MCF 10A (cell line): ENCODE data around the gene ING5. TPM values are rescaled to one million over a fixed set of nuclear protein-coding genes. Genes with fewer than 3 reads are reported as not detected.
"Not testable (repeated sequence)": the region's sequence is repeated elsewhere in the genome, so short reads cannot be mapped to it uniquely, and the experiment has no call there.

Experiments
- BruUV-seq: library from RNA; stranded (reverse); fragments of 400-500 nt; replicated peaks from 2 replicates; lab custom pipeline; 2021; lab: Mats Ljungman, UMichigan
- CTCF ChIA-PET: fragments of 300-600 bp; sonication (Branson Sonifier 250); formaldehyde crosslinking; extraction: SDS; loops from one replicate; lab custom pipeline; 2021; ENCODE audit warnings: antibody characterized with exemption, inconsistent platforms; lab: Yijun Ruan, JAX
- POLR2A ChIA-PET: fragments of 300-600, 350-650 bp; sonication (Branson Sonifier 250); formaldehyde crosslinking; extraction: SDS; loops from one replicate; lab custom pipeline; 2020; ENCODE audit warnings: antibody characterized with exemption, inconsistent platforms; lab: Yijun Ruan, JAX
- DNase-seq: peaks from one replicate; pipeline ENCODE4 v3.0.0-alpha.2; 2018; ENCODE audit not compliant: unreplicated experiment
- H3K27ac Mint-ChIP-seq: one replicate; pipeline ENCODE4 v1.8.0; 2022; ENCODE audit warnings: mild to moderate bottlenecking, low read depth, mixed read lengths; ENCODE audit not compliant: unreplicated experiment
- H3K27me3 Mint-ChIP-seq: one replicate; pipeline ENCODE4 v1.8.0; 2022; ENCODE audit warnings: mixed read lengths; ENCODE audit not compliant: insufficient read depth, unreplicated experiment
- H3K36me3 Mint-ChIP-seq: one replicate; pipeline ENCODE4 v1.8.0; 2022; ENCODE audit warnings: mild to moderate bottlenecking, moderate library complexity, mixed read lengths; ENCODE audit not compliant: insufficient read depth, unreplicated experiment
- H3K4me1 Mint-ChIP-seq: one replicate; pipeline ENCODE4 v1.8.0; 2022; ENCODE audit warnings: mixed read lengths; ENCODE audit not compliant: insufficient read depth, unreplicated experiment
- H3K4me3 Mint-ChIP-seq: one replicate; pipeline ENCODE4 v1.8.0; 2022; ENCODE audit warnings: mild to moderate bottlenecking, moderate library complexity, mixed read lengths; ENCODE audit not compliant: unreplicated experiment
- H3K9me3 Mint-ChIP-seq: one replicate; pipeline ENCODE4 v1.8.0; 2022; ENCODE audit warnings: mixed read lengths; ENCODE audit not compliant: unreplicated experiment
- intact Hi-C: fragments of 100-400 bp; cut with micrococcal nuclease; formaldehyde crosslinking; loops from 2 replicates; pipeline ENCODE4 v1.14.1; 2022
- total RNA-seq: library from RNA; stranded (reverse); gene quantifications from 2 replicates; pipeline ENCODE4 v1.2.3, GENCODE V29; 2022
- TF ChIP-seq, protein P1 (sequence below): fragments of 200-600 bp; IDR thresholded peaks from one replicate; pipeline ENCODE4 v1.8.0; 2022; ENCODE audit warnings: antibody characterized with exemption, mild to moderate bottlenecking; ENCODE audit not compliant: unreplicated experiment

Gene ING5
- total RNA-seq, 1 experiment from 2014 or later = 35.5 TPM

DNA sequence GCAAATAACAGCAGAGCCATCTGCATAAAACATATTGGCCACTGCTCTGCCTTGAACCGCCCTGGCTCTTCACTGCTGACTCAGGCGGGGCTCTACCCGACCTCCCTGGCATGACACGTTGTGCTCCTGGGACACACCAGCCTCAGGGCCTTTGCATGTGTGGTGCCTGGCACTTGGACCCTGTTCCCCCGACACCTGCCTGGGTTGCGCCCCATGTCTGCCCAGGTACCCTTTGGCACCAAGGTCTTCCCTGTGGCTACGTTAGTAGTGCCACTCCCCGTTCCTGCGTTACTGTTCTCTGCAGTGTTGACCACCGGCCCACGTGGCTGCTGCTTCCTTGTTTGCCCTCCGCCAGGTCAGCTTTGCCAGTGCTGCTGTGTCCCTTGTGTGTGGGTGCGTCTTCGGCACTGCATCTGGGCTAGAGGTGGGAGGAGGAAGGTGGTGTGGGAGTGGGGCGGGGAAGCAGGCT is 44.0 kb upstream of the ING5 start:
- no peak overlapping the region for H3K27ac Mint-ChIP-seq
- peaks cover 71% of the 10 kb centered on the region for H3K36me3 Mint-ChIP-seq
- no TSS peak for BruUV-seq

DNA sequence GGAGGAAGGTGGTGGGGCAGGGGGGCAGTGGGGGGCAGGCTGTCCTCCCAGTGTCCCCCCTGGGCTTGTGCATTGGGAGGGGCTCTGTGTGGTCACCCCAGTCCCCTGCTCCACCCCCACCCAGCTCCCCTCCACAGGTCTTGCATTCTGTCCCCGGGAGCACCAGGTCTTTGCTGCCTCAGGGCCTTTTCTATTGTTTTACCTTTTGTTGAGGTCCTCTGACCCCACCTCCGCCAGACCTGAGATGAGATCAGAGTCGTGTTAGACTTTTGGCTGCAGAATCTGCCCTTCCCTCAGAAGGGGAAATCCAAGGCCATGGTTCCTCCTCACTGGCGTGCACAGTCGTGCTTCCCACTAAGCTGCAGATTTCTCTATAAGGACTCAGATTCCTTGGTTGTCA is 43.5 kb upstream of the ING5 start:
- BruUV-seq = no TSS peak
- Mint-ChIP-seq H3K27ac (no peak overlapping the region), H3K4me3 (no peak overlapping the region), H3K27me3 (no peaks in the 10 kb centered on the region), H3K36me3 (peaks cover 71% of the 10 kb centered on the region), H3K4me1 (no peaks in the 10 kb centered on the region), H3K9me3 (no peaks in the 10 kb centered on the region)
- intact Hi-C loops = no loop called here
- DNase-seq = no peak
- POLR2A ChIA-PET = no interaction called here
- TF ChIP-seq, protein P1, sequence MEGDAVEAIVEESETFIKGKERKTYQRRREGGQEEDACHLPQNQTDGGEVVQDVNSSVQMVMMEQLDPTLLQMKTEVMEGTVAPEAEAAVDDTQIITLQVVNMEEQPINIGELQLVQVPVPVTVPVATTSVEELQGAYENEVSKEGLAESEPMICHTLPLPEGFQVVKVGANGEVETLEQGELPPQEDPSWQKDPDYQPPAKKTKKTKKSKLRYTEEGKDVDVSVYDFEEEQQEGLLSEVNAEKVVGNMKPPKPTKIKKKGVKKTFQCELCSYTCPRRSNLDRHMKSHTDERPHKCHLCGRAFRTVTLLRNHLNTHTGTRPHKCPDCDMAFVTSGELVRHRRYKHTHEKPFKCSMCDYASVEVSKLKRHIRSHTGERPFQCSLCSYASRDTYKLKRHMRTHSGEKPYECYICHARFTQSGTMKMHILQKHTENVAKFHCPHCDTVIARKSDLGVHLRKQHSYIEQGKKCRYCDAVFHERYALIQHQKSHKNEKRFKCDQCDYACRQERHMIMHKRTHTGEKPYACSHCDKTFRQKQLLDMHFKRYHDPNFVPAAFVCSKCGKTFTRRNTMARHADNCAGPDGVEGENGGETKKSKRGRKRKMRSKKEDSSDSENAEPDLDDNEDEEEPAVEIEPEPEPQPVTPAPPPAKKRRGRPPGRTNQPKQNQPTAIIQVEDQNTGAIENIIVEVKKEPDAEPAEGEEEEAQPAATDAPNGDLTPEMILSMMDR = no peak
- CTCF ChIA-PET = interaction anchor here (0.5 to 1.6 kb wide), 5 partner anchors 9 to 287 kb away, joined by 3 to 4 read pairs (median 3); no protein-coding TSS in a partner anchor

More for the DNA sequence above, 44.0 kb upstream of the ING5 start:
- Mint-ChIP-seq H3K4me1 (no peaks in the 10 kb centered on the region), H3K4me3 (no peak overlapping the region), H3K9me3 (no peaks in the 10 kb centered on the region), H3K27me3 (no peaks in the 10 kb centered on the region)
- intact Hi-C loops = no loop called here
- DNase-seq = no peak
- TF ChIP-seq, protein P1 = no peak
- POLR2A ChIA-PET = no interaction called here
- CTCF ChIA-PET = interaction anchor here (0.8 to 1.6 kb wide), 2 partner anchors 10 to 203 kb away, joined by 3 read pairs; no protein-coding TSS in a partner anchor

DNA sequence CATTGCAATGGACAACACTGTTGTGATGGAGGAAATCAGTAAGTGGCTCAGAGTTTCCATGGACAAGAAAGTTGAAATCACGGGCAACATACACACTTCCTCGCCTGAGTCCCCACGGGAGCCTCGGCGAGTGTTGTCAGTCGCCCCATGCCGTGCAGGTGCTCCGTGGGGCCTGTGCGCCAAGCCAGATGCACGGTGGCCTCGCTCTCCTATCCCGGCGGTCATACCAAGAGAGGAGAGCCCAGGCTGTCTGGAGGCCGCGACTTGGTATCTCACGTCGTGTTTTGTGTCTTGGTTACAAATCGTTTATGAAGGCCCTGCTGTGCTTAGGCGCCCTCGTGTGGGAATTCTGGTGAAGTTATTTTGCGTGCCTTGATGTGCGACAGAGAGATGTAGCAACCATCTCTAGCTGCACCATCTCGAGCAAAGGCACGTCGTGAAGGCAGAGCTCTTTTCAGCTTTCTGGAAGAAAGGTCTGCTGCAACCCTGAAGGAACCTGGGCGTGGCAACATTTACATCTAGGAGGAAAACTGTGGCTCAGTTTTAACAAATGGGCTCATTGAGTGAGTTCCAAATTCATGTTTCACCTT is 42.6 kb upstream of the ING5 start:
- Mint-ChIP-seq H3K27ac (no peak overlapping the region), H3K36me3 (peaks cover 65% of the 10 kb centered on the region), H3K4me1 (no peaks in the 10 kb centered on the region), H3K27me3 (no peaks in the 10 kb centered on the region), H3K4me3 (no peak overlapping the region), H3K9me3 (no peaks in the 10 kb centered on the region)
- no TSS peak for BruUV-seq
- DNase-seq = peak; percentile 40
- TF ChIP-seq, protein P1 = peak; percentile 28
- ChIA-PET CTCF (interaction anchor here (0.5 to 1.6 kb wide), 14 partner anchors 8 to 582 kb away, joined by 3 to 5 read pairs (median 3); no protein-coding TSS in a partner anchor), POLR2A (no interaction called here)
- intact Hi-C loops = no loop called here

DNA sequence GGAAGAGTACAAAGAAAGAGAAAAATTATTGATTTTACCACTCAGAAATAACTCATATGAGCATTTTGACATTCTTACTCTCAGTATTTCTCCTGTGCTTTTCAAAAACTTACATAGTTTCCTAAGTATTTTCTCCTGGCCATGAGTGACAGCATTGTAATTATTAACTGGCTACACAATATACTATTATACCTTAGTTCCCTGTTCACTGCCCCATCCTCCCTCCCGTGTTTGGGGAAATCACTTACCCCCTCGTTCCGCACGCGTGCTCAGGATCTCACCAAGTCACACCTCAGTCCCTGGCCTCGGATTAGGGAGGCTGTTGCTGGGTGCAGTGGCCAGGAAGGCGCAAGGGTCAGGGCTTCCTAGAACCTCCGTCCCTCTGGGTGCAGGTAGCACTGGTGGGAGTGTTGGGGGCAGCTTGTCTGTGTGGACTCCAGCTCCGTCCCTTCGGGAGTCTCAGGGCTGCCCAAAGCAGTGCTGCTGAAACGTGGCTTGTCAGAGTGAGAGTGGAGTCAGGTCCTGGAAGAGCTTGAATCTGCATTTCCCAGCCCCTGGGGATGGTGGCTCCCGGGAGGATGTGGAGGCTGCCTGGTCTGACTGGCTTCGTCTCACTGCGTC is 41.1 kb upstream of the ING5 start:
- Mint-ChIP-seq H3K36me3 (peaks cover 53% of the 10 kb centered on the region), H3K27me3 (no peaks in the 10 kb centered on the region)
- TF ChIP-seq, protein P1 = no peak

DNA sequence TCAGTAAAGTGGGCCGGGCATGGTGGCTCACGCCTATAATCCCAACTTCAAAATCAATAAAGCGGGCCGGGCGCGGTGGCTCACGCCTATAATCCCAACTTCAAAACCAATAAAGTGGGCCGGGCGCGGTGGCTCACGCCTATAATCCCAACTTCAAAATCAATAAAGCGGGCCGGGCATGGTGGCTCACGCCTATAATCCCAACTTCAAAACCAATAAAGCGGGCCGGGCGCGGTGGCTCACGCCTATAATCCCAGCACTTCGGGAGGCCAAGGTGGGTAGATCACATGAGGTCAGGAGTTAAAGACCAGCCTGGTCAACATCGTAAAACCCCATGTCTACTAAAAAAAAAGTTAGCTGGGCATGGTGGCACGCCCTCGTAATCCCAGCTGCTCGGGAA is 39.1 kb upstream of the ING5 start:
- H3K27me3 Mint-ChIP-seq, H3K4me3 Mint-ChIP-seq, DNase-seq, H3K4me1 Mint-ChIP-seq, intact Hi-C loops, H3K9me3 Mint-ChIP-seq, BruUV-seq, POLR2A ChIA-PET, H3K27ac Mint-ChIP-seq: not testable (repeated sequence)
- CTCF ChIA-PET = interaction anchor here (0.7 kb wide), 1 partner anchor 551 kb away, joined by 6 read pairs; no protein-coding TSS in a partner anchor
- H3K36me3 Mint-ChIP-seq = peaks cover 46% of the 10 kb centered on the region

More for the DNA sequence above, 41.1 kb upstream of the ING5 start:
- POLR2A ChIA-PET = no interaction called here
- Mint-ChIP-seq H3K27ac (no peak overlapping the region), H3K4me1 (peaks cover 6% of the 10 kb centered on the region), H3K9me3 (no peaks in the 10 kb centered on the region), H3K4me3 (no peak overlapping the region)
- intact Hi-C loops = no loop called here
- DNase-seq = no peak
- CTCF ChIA-PET = no interaction called here
- BruUV-seq = no TSS peak
